ENCODE measurements around the gene CYP11A1.

Gene CYP11A1

DNA sequence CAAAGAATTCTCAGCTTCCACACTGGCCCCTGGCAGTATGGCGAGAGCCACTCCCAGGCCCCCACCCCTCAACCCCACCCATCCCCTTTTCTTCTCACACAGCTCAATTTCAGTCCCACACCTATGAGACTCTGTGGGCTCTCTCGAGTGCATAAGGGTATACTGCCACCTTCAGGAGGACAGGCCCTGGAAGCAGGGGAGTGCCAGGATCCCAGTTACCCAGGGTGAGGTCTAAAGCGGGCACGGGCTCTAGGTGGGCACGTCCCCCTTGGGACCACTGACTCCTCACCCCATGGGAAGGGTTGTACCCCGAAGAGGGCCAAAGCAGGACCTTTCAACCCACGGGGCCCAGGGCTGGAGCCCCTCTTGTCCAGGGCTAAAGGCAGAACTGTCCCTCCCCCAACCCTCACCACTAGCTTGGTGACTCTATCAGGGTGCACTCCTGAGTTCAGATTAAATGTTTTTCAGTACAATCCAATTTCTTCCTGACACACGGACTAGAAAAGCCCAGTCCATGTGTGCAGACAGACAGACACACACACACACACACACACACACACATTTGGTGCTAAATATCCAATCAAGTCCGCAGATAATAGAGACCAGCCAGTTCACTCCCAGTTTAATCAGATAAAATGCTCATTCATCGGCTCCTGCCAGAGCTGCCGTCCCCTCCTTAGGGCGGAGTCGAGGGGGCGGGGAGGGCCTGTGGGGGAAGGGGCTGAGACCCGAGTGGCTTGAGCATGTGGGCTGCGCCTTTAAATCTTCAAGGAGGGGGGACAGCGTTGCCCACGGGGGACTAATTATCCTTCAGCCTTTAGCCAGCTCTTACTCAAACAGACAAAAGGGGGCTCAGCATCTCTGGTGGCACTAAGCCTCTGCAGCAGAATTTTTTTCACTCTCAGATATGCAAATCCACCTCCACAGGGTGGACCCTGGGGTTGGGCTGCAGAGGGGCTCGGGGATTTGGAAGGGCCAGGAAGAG, 59.3 kb downstream of the CYP11A1 start:
- no peaks in the 10 kb centered on the region for H3K4me1 ChIP-seq
- peaks cover 2% of the 10 kb centered on the region; the same call in 1 of the 2 replicates for H4K20me1 ChIP-seq
- no peak overlapping the region for H3K9ac ChIP-seq
- no peak overlapping the region for H3K4me3 ChIP-seq
- no peaks in the 10 kb centered on the region for H3K9me3 ChIP-seq
- TF ChIP-seq Cebpa-rat (IDR thresholded peaks at IDR 0.05), result no peak
- no peak overlapping the region for H3K4me2 ChIP-seq
- H3K27ac ChIP-seq, result no peak overlapping the region
- no peaks in the 10 kb centered on the region for H3K36me3 ChIP-seq
- 0 out of 2 replicates have a peak, but pooled peaks cover 4% of the 10 kb centered on the region for H3K27me3 ChIP-seq

DNA sequence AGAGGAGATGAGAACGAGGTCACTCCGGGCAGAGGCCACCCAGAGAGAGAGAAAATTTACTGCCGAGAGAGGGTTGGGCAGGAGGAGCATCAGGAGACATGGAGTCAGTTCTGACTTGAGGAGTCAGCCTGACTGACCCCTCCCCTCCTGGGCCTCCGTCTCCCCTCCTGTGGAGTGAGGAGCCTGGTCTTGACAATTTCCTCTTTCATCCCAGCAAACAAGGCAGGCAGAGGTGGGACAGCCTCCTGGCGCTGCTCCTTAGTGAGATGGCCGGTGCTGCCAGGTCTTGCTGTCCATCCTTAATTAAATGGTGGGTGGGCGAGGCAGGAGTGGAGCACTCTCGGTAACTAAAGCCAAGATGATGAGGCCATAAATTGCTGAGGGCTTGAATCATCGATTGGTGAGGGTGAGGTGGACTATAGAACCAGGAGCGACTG, 60.6 kb downstream of the CYP11A1 start:
- TF ChIP-seq Cebpa-rat (IDR thresholded peaks at IDR 0.05), result no peak
- no peaks in the 10 kb centered on the region for H3K9me3 ChIP-seq
- H3K27ac ChIP-seq, result no peak overlapping the region
- no peak overlapping the region for H3K4me3 ChIP-seq
- peaks cover 4% of the 10 kb centered on the region; the same call in 1 of the 2 replicates for H4K20me1 ChIP-seq
- H3K36me3 ChIP-seq, result no peaks in the 10 kb centered on the region
- H3K9ac ChIP-seq, result no peak overlapping the region
- no peak overlapping the region for H3K4me2 ChIP-seq
- 0 out of 2 replicates have a peak, but pooled peaks cover 4% of the 10 kb centered on the region for H3K27me3 ChIP-seq
- no peaks in the 10 kb centered on the region for H3K4me1 ChIP-seq

DNA sequence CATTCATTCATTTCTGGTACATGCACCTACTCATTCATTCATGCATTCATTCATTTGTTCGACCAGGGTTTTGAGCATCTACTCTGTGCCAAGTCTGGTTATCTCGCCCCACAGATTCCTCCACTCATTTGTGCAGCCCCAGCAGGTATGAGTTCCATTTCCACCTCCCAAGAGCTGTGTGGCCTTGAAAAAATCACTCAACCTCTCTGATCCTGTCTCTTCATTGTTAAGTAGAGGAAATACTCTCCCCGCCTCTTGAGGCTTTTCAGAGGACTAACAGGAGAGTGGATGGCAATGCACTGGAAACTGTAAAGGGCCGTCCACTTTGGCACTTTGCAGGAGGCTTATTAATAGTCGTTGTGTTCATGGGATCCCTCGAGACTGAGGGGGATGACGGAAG, 61.8 kb downstream of the CYP11A1 start:
- no peaks in the 10 kb centered on the region for H3K36me3 ChIP-seq
- H3K9ac ChIP-seq, result no peak overlapping the region
- H3K4me1 ChIP-seq, result no peaks in the 10 kb centered on the region
- peaks cover 4% of the 10 kb centered on the region; the same call in 1 of the 2 replicates for H4K20me1 ChIP-seq
- no peak for TF ChIP-seq Cebpa-rat (IDR thresholded peaks at IDR 0.05)
- 0 out of 2 replicates have a peak, but pooled peaks cover 4% of the 10 kb centered on the region for H3K27me3 ChIP-seq
- no peak overlapping the region for H3K4me2 ChIP-seq
- no peak overlapping the region for H3K27ac ChIP-seq
- H3K4me3 ChIP-seq, result no peak overlapping the region
- H3K9me3 ChIP-seq, result no peaks in the 10 kb centered on the region

DNA sequence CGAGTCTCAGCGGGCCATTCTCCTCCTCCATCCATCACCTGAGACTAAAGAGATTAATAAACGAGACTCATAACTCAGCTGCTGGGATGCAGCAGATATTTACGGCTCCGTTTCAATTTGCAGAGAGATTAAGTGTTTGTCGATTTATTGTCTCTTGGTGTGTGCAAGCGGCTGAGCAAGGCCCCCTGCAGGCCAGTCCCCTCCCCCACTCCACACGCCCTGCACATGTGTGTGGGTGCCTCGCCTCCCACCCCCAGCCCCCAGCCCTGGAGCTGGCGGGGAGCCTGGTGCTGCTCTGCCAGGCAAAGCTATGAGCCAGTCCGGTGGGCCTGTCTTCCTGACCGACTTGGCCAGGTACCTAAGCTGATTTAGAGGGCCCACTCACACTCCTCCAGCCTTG, 63.0 kb downstream of the CYP11A1 start:
- H3K4me1 ChIP-seq, result no peaks in the 10 kb centered on the region

DNA sequence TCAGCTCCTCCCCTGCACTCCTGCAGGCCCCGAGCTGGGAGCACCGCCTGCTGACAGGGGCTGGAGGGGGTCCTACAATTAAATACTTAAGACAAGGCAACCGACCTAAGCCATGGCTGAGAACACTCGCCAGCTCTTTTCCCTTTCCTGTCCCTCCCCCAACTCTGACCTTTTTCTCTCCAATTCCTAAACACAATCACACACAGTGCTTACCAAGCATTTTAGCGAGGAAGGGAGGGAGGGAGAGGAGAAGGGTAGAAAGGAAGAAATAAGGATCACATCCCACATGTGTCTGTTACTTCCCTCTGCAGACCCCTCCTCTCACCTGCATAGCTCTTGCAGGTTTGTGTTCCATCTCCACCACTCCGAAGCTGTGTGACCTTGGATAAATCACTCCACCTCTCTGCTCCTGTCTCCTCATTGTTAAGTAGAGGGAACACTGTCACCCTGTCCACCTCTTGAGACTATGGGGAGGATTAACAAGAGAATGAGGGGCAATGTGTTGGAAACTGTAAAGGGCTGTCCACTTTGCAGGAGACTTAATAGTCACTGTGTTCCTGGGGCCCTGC, 63.6 kb downstream of the CYP11A1 start:
- no peaks in the 10 kb centered on the region for H3K4me1 ChIP-seq

More for the DNA sequence above, 63.0 kb downstream of the CYP11A1 start:
- H3K4me3 ChIP-seq, result no peak overlapping the region
- H3K4me2 ChIP-seq, result no peak overlapping the region
- no peak for TF ChIP-seq Cebpa-rat (IDR thresholded peaks at IDR 0.05)
- H3K27me3 ChIP-seq, result 0 out of 2 replicates have a peak, but pooled peaks cover 1% of the 10 kb centered on the region
- no peaks in the 10 kb centered on the region for H3K9me3 ChIP-seq
- no peak overlapping the region for H3K9ac ChIP-seq
- no peaks in the 10 kb centered on the region for H3K36me3 ChIP-seq
- peaks cover 4% of the 10 kb centered on the region; the same call in 1 of the 2 replicates for H4K20me1 ChIP-seq
- no peak overlapping the region for H3K27ac ChIP-seq

DNA sequence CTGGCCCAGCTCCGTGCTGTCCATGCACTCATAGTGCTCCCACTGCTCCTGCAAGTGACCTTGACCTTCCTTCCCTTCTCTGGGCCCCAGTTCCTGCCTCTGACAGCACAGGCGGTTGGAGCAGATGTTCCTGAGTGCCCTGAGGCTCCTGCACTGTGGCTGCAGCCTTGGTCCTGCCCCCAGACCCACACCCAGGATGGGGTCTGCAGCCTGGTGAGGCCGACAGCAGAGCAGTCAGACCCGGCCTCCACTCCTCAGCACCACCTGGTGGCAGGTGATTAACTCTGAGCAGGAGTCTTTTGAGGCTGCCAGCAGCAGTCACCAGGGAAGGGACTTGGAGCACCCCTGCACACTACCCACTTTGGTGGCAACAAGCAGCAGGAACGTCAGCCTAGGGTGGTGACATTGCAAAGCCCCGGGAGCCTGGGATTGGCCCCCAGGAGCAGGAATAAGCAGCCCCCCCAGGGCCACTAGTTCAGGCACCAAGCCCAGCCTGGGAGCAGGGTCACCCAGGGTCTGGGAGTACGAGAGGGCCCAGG, 64.6 kb downstream of the CYP11A1 start:
- H3K4me1 ChIP-seq, result no peaks in the 10 kb centered on the region
- H3K4me3 ChIP-seq, result no peak overlapping the region
- no peak overlapping the region for H3K9ac ChIP-seq
- no peaks in the 10 kb centered on the region for H3K9me3 ChIP-seq
- H4K20me1 ChIP-seq, result peaks cover 4% of the 10 kb centered on the region; the same call in 1 of the 2 replicates
- H3K36me3 ChIP-seq, result no peaks in the 10 kb centered on the region
- no peak for TF ChIP-seq Cebpa-rat (IDR thresholded peaks at IDR 0.05)
- H3K4me2 ChIP-seq, result no peak overlapping the region
- H3K27ac ChIP-seq, result no peak overlapping the region
- H3K27me3 ChIP-seq, result no peaks in the 10 kb centered on the region

More for the DNA sequence above, 63.6 kb downstream of the CYP11A1 start:
- no peaks in the 10 kb centered on the region for H3K27me3 ChIP-seq
- no peak overlapping the region for H3K27ac ChIP-seq
- H3K9ac ChIP-seq, result no peak overlapping the region
- no peaks in the 10 kb centered on the region for H3K9me3 ChIP-seq
- no peaks in the 10 kb centered on the region for H3K36me3 ChIP-seq
- no peak overlapping the region for H3K4me2 ChIP-seq
- no peak overlapping the region for H3K4me3 ChIP-seq
- H4K20me1 ChIP-seq, result peaks cover 4% of the 10 kb centered on the region; the same call in 1 of the 2 replicates
- no peak for TF ChIP-seq Cebpa-rat (IDR thresholded peaks at IDR 0.05)

DNA sequence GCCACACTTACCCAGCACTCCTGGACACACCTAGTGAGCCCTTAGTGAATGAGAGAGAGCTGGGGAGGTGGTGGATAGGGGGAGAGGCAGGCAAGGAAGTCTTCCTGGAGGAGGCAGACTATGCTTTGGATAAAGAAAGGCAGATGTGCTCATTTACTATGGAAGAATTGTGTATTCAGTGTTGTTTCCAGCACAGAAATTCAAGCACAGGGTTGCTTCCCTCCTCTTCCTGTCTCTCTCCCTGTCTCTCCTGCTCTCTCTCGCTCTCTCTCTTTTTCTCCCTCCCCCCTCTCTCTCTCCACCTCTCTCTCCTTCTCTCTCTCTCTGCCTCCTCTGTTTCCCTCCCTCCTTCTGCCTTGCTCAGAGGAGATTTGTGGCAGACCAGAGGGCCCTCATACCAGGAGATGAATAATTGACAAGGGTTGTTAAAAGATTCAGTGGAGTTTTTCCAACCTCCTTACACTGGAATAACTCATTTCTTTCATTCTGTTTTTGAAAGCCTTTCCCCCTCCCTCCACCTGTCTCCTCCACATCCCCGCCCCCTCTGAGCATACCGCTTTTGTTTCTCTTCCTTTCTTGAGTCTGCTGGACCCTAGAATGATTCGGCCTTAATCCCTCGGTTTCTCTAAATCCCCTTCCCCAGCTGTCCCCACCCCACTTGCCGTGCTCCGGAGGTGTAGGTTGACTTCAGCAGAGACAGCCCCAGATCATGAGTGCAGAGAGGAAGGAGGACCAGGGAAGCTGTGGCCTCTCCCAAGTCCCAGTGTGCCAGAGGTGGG, 65.7 kb downstream of the CYP11A1 start:
- TF ChIP-seq Cebpa-rat (IDR thresholded peaks at IDR 0.05), result no peak
- Histone ChIP-seq H3K9me3 (no peaks in the 10 kb centered on the region), H3K4me1 (no peaks in the 10 kb centered on the region), H4K20me1 (peaks cover 4% of the 10 kb centered on the region; the same call in 1 of the 2 replicates), H3K4me2 (no peak overlapping the region), H3K9ac (no peak overlapping the region), H3K27me3 (no peaks in the 10 kb centered on the region), H3K27ac (no peak overlapping the region), H3K4me3 (no peak overlapping the region), H3K36me3 (no peaks in the 10 kb centered on the region)

DNA sequence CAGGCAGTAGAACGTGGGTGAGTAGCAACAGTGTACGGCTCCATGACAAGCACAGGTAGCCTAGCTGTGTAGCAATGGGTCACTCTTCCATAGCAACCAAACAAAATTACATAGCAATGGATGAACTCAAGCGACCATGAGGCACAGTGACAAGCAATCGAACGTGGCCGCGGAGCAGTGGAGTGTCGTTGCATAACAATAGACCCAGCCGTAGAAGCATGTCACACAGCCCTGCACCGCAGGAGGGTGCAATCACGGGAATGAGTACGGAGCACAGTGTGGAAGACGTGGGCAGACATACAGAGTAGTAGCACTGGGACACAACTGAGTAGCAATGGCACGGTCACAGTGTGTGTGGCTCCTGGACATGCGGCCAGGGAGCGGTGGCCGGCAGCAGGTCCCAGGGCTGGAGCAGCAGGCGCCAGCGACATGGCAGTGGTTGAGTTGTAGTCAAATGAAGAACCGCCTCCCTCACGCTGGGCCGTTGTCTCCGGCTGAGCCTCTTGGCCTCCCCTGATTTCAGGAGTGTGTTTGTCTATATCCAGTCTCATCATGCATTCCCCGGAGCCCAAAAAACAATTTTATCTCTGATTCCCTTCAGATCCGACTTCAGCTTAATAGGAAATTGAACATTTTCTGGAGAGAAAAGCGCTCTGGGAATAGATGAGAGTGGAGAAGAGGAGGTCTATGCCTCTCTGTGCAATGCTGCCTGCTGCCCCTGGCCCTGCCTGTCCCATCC, 67.2 kb downstream of the CYP11A1 start:
- Histone ChIP-seq H3K4me1 (no peaks in the 10 kb centered on the region), H3K4me2 (no peak overlapping the region), H3K9me3 (no peaks in the 10 kb centered on the region), H3K27me3 (no peaks in the 10 kb centered on the region), H3K36me3 (no peaks in the 10 kb centered on the region), H3K9ac (no peak overlapping the region), H3K4me3 (no peak overlapping the region), H3K27ac (no peak overlapping the region), H4K20me1 (peaks cover 4% of the 10 kb centered on the region; the same call in 1 of the 2 replicates)
- no peak for TF ChIP-seq Cebpa-rat (IDR thresholded peaks at IDR 0.05)

All from BLaER1 (cell line).